Keratinocyte (primary cell): ENCODE measurements around the gene QSOX2. TPM values are rescaled to one million over a fixed set of nuclear protein-coding genes. Genes with fewer than 3 reads are reported as not detected.
A peak's percentile ranks its signal among the peaks of the same experiment; 100 is the strongest.

Experiments used
- DNase-seq: peaks from one replicate; pipeline ENCODE4 v3.0.0-alpha.2; 2011; ENCODE audit warnings: low read depth, missing footprints, low spot score
- FAIRE-seq: peaks from 2 replicates; lab custom pipeline; 2011; peaks lifted over from hg19 to GRCh38; lab: Jason Lieb, UNC
- H2AFZ ChIP-seq: 2 replicates; pipeline ENCODE4 v1.6.0; 2012; ENCODE audit warnings: low read length, control low read depth, inconsistent platforms; ENCODE audit not compliant: control insufficient read depth
- H3K27ac ChIP-seq: 2 replicates; pipeline ENCODE4 v1.5.1; 2011; ENCODE audit warnings: low read length; ENCODE audit not compliant: control insufficient read depth, insufficient read depth
- H3K27me3 ChIP-seq: 3 replicates; pipeline ENCODE4 v1.6.0; 2011; ENCODE audit warnings: low read length; ENCODE audit not compliant: control insufficient read depth, insufficient read depth; ENCODE audit errors: extremely low read depth
- H3K36me3 ChIP-seq, 2 experiments: 2 replicates in 1 of 2; 3 replicates in 1 of 2; pipeline ENCODE4 v1.5.1; 2011; ENCODE audit warnings: low read length in 2 of 2, mild to moderate bottlenecking in 1 of 2; ENCODE audit not compliant: control insufficient read depth in 2 of 2, insufficient read depth in 2 of 2; ENCODE audit errors: extremely low read depth in 1 of 2
- H3K4me1 ChIP-seq: 3 replicates; pipeline ENCODE4 v1.5.1; 2011; ENCODE audit warnings: low read length; ENCODE audit not compliant: control insufficient read depth, insufficient read depth; ENCODE audit errors: extremely low read depth
- H3K4me2 ChIP-seq: 3 replicates; pipeline ENCODE4 v1.6.0; 2011; ENCODE audit warnings: low read depth, low read length; ENCODE audit not compliant: control insufficient read depth, insufficient read depth; ENCODE audit errors: extremely low read depth
- H3K4me3 ChIP-seq, 3 experiments: fragments of 200-600 bp in 1 of 3; sonication (generic) in 1 of 3; 2 replicates in 2 of 3; 3 replicates in 1 of 3; pipeline ENCODE4 v1.5.1; 2011 to 2016; ENCODE audit warnings: low read length in 3 of 3, mild to moderate bottlenecking in 3 of 3, control low read depth in 2 of 3, inconsistent platforms in 1 of 3, low read depth in 1 of 3, mixed read lengths in 1 of 3, mixed run types in 1 of 3, moderate library complexity in 1 of 3; ENCODE audit not compliant: control insufficient read depth in 2 of 3, insufficient read depth in 2 of 3; ENCODE audit errors: extremely low read depth in 1 of 3
- H3K79me2 ChIP-seq: 2 replicates; pipeline ENCODE4 v1.6.0; 2012; ENCODE audit warnings: low read length; ENCODE audit not compliant: control insufficient read depth, insufficient read depth
- H3K9ac ChIP-seq: 3 replicates; pipeline ENCODE4 v1.6.0; 2011; ENCODE audit warnings: low read length; ENCODE audit not compliant: control insufficient read depth, insufficient read depth; ENCODE audit errors: extremely low read depth
- H3K9me1 ChIP-seq: 3 replicates; pipeline ENCODE4 v1.6.0; 2011; ENCODE audit warnings: low read length; ENCODE audit not compliant: control insufficient read depth, insufficient read depth; ENCODE audit errors: extremely low read depth
- H3K9me3 ChIP-seq: 2 replicates; pipeline ENCODE4 v1.5.1; 2012; ENCODE audit warnings: low read depth, low read length; ENCODE audit not compliant: control insufficient read depth
- H4K20me1 ChIP-seq: 3 replicates; pipeline ENCODE4 v1.6.0; 2011; ENCODE audit warnings: low read length; ENCODE audit not compliant: control insufficient read depth, insufficient read depth; ENCODE audit errors: extremely low read depth
- EZH2 ChIP-seq: IDR thresholded peaks from one replicate; pipeline ENCODE4 v1.6.1; 2012; ENCODE audit warnings: inconsistent platforms, mild to moderate bottlenecking, low read length, moderate library complexity
- dilution Hi-C: fragments of 300-500 bp; cut with MboI; formaldehyde crosslinking; loops from one replicate; pipeline ENCODE4 v1.7.0; 2020; ENCODE audit warnings: low sequenced_read_pairs; ENCODE audit not compliant: extremely low pct_ligation_motif_present
- polyA plus RNA-seq, 5 experiments: library from polyadenylated mRNA; depleted of rRNA in 3 of 5; stranded (reverse) in 3 of 5; stranded (forward) in 1 of 5; unstranded in 1 of 5; fragments of >200 nt; gene quantifications; 1 replicate in 1 of 5; 2 replicates in 3 of 5; 3 replicates in 1 of 5; pipeline versions ENCODE4 v1.2.1 to v1.2.3, GENCODE V29; 2011 to 2012; ENCODE audit warnings: missing spikeins in 2 of 5, low read depth in 1 of 5, low replicate concordance in 1 of 5
- TF ChIP-seq, protein P1 (sequence below), 3 experiments: IDR thresholded peaks in 1 of 3; conservative IDR thresholded peaks in 1 of 3; optimal IDR thresholded peaks in 1 of 3; 2 replicates in 2 of 3; 3 replicates in 1 of 3; pipeline versions ENCODE3 to v1.5.1; 2011; ENCODE audit warnings: low read length in 3 of 3, mild to moderate bottlenecking in 3 of 3, moderate library complexity in 2 of 3, control low read depth in 1 of 3, inconsistent platforms in 1 of 3; ENCODE audit not compliant: insufficient read depth in 2 of 3; ENCODE audit errors: extremely low read depth in 1 of 3

QSOX2 gene
- polyA plus RNA-seq, 1 donor (not counting 4 experiments of a cell fraction or from before 2014, with no cell fraction given): 11.9 TPM

DNA sequence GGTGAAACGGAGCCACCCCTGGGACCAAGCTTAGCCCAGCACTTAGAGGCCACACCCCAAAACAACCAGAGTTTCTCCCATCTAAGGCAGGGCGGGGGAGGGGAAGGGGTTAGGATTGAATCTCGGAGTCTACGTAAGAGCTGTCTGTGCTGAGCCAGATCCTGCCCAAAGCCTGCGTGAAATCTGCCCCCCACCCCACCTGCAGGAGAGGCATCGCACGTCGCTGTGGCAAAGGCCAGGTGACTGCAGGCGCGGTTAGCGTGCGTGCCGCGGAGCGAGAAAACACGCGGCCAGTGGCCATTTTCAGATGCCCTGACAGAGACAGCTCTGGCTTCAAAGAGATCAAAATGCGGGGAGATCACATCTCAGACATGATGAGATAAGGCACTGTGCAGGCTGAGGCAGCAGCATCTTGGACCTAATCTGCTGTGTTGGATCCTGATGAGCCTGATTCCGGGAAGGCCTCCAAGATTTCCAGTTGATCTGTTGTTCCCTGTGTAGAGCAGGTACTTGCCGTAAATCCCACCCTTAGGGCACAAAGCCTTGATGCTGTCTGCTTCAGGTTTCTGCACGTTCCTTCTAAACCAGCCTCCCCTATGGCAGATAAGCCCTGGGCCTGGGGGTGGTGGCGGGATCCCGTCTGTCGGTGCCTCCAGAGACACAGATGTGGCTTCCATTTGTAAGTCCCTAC lies 2.5 kb upstream of the QSOX2 start:
- no peak overlapping the region for H3K27ac ChIP-seq
- no peak overlapping the region for H3K4me2 ChIP-seq
- FAIRE-seq (peak; percentile 29), DNase-seq (no peak)
- peak overlapping the region in 1 of 3 experiments; percentile 27 for H3K4me3 ChIP-seq
- peaks cover 3% of the 10 kb centered on the region for H4K20me1 ChIP-seq
- no peak overlapping the region for H3K9ac ChIP-seq
- peaks cover 27% of the 10 kb centered on the region for H3K4me1 ChIP-seq
- no peak overlapping the region for H2AFZ ChIP-seq
- peaks cover 3% of the 10 kb centered on the region for H3K9me1 ChIP-seq
- H3K36me3 ChIP-seq: peaks cover 0 to 1% of the 10 kb centered on the region in 2 experiments
- dilution Hi-C loops: no loop called here
- H3K79me2 ChIP-seq: peaks cover 16% of the 10 kb centered on the region
- peaks cover 45% of the 10 kb centered on the region for H3K27me3 ChIP-seq
- H3K9me3 ChIP-seq: no peaks in the 10 kb centered on the region
- TF ChIP-seq, protein P1, sequence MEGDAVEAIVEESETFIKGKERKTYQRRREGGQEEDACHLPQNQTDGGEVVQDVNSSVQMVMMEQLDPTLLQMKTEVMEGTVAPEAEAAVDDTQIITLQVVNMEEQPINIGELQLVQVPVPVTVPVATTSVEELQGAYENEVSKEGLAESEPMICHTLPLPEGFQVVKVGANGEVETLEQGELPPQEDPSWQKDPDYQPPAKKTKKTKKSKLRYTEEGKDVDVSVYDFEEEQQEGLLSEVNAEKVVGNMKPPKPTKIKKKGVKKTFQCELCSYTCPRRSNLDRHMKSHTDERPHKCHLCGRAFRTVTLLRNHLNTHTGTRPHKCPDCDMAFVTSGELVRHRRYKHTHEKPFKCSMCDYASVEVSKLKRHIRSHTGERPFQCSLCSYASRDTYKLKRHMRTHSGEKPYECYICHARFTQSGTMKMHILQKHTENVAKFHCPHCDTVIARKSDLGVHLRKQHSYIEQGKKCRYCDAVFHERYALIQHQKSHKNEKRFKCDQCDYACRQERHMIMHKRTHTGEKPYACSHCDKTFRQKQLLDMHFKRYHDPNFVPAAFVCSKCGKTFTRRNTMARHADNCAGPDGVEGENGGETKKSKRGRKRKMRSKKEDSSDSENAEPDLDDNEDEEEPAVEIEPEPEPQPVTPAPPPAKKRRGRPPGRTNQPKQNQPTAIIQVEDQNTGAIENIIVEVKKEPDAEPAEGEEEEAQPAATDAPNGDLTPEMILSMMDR (optimal IDR thresholded peaks at IDR 0.05 in 1 of 3, IDR thresholded peaks at IDR 0.05 in 1 of 3, conservative IDR thresholded peaks at IDR 0.05 in 1 of 3; ENCODE audit: extremely low read depth in 1 of 3, insufficient read depth in 2 of 3, low read length in 3 of 3): no peak
- TF ChIP-seq EZH2: no peak

DNA sequence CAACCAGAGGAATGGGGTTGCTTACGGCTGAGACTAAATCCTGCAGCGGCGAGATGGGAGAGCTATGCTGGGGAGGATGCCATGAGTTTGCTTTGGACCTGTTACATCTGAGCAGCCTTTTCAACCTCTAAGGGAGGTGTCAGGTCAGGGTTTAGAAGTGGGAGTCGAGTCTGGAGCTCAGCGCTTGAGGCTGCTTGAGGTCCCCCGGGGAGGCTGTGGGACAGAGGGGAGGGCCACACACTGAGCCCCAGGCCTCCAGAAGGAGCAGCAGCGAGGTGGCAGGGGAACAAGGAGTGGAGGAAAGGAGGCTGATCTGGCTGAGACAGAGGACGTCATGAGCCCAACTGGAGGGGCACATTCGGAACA lies 1.9 kb upstream of the QSOX2 start:
- Histone ChIP-seq H3K4me3 (peak overlapping the region in 1 of 3 experiments; percentile 27), H3K4me2 (no peak overlapping the region), H3K79me2 (peaks cover 19% of the 10 kb centered on the region), H2AFZ (no peak overlapping the region), H3K36me3 (peaks cover 0 to 1% of the 10 kb centered on the region in 2 experiments), H3K9me1 (peaks cover 3% of the 10 kb centered on the region), H3K4me1 (peaks cover 28% of the 10 kb centered on the region), H3K9ac (no peak overlapping the region), H3K27me3 (peaks cover 39% of the 10 kb centered on the region), H4K20me1 (peaks cover 3% of the 10 kb centered on the region), H3K9me3 (no peaks in the 10 kb centered on the region), H3K27ac (no peak overlapping the region)
- no peak for TF ChIP-seq EZH2
- TF ChIP-seq, protein P1 (optimal IDR thresholded peaks at IDR 0.05 in 1 of 3, IDR thresholded peaks at IDR 0.05 in 1 of 3, conservative IDR thresholded peaks at IDR 0.05 in 1 of 3; ENCODE audit: extremely low read depth in 1 of 3, insufficient read depth in 2 of 3, low read length in 3 of 3): no peak
- FAIRE-seq: no peak
- DNase-seq: no peak
- dilution Hi-C loops: no loop called here
